ENCODE results near the gene BBS10. TPM values are rescaled to one million over a fixed set of nuclear protein-coding genes. Genes with fewer than 3 reads are reported as not detected.
A peak's percentile ranks its signal among the peaks of the same experiment; 100 is the strongest.

The BBS10 gene
- total and polyA plus RNA-seq, 2 of the 13 experiments (the other 11 are each of a cell fraction or from before 2014, with no cell fraction given), result 4.9 to 7.4 TPM

DNA sequence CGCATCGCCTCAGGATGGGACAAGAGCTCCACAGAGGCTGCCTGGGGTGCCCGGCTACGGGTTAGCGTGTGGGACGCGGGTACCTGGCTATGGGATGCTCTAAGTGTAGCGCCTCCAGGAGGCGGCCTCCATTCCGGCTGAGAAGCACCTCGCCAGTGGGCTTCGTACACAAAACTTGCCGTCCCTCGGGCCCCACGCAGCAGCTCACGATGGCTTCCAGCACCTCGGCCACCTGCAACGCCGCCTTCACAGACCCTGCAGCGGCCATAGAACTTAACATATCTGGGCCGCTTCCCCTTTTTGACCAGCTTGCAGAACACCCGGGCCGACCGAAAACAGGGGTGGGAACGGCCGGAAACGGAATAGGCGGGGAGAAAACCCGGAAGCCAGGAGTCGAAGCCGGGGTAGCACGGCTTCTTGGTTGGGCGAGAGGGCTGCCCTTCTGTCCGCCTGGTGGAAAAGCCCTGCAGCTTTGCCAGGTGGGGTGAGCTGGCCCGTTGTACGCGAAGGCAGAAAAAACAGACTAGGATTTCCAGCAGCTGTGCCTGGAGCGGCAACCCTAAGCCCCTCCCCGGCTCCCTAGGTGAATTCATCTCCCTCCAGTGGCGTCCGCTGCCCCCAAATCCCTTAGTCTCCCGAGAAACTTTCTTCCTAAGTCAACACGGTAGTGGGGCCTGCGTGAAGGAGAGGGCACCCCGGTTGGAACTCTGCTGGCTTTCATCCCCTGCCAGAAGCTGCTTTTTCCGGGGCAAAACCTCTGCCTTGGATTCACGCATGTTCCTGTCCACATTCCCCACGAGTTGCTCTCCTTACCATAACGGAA lies at the start of gene BBS10 (continued):
- peak; percentile 33 for TF ChIP-seq ZNF263 (CRISPR knock-in tag; IDR thresholded peaks at IDR 0.05)
- no peak for TF ChIP-seq PAWR (CRISPR knock-in tag; IDR thresholded peaks at IDR 0.05; ENCODE audit: borderline replicate concordance)
- TF ChIP-seq ZNF768 (CRISPR knock-in tag; IDR thresholded peaks at IDR 0.05), result peak; percentile 54; the same call in 1 of the 2 replicates
- TF ChIP-seq MTF2 (CRISPR knock-in tag; IDR thresholded peaks at IDR 0.05; ENCODE audit: borderline replicate concordance), result no peak
- TF ChIP-seq, protein P1, sequence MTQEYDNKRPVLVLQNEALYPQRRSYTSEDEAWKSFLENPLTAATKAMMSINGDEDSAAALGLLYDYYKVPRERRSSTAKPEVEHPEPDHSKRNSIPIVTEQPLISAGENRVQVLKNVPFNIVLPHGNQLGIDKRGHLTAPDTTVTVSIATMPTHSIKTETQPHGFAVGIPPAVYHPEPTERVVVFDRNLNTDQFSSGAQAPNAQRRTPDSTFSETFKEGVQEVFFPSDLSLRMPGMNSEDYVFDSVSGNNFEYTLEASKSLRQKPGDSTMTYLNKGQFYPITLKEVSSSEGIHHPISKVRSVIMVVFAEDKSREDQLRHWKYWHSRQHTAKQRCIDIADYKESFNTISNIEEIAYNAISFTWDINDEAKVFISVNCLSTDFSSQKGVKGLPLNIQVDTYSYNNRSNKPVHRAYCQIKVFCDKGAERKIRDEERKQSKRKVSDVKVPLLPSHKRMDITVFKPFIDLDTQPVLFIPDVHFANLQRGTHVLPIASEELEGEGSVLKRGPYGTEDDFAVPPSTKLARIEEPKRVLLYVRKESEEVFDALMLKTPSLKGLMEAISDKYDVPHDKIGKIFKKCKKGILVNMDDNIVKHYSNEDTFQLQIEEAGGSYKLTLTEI (CRISPR knock-in tag; conservative IDR thresholded peaks at IDR 0.05), result no peak
- TF ChIP-seq ZNF235 (CRISPR knock-in tag; IDR thresholded peaks at IDR 0.05; ENCODE audit: borderline replicate concordance), result no peak
- peak; percentile 92; the same call in 1 of the 2 replicates for TF ChIP-seq CAMTA2 (CRISPR knock-in tag; IDR thresholded peaks at IDR 0.05; ENCODE audit: borderline replicate concordance)
- no peak for TF ChIP-seq ZBTB38 (CRISPR knock-in tag; IDR thresholded peaks at IDR 0.05)
- TF ChIP-seq TMF1 (CRISPR knock-in tag; IDR thresholded peaks at IDR 0.05; ENCODE audit: low read depth), result no peak
- TF ChIP-seq CCAR2 (optimal IDR thresholded peaks at IDR 0.05; ENCODE audit: low read depth, low read length), result no peak
- peak; percentile 71 for TF ChIP-seq HOXA3 (CRISPR knock-in tag; IDR thresholded peaks at IDR 0.05)
- no peak for TF ChIP-seq JUNB (CRISPR knock-in tag; IDR thresholded peaks at IDR 0.05; ENCODE audit: borderline replicate concordance)
- TF ChIP-seq PREB (CRISPR knock-in tag; IDR thresholded peaks at IDR 0.05), result no peak
- peak; percentile 88 for TF ChIP-seq ASH2L (IDR thresholded peaks at IDR 0.05; ENCODE audit: insufficient read length, low read depth, low read length)
- no peak for TF ChIP-seq NR3C1 (CRISPR knock-in tag; IDR thresholded peaks at IDR 0.05)
- TF ChIP-seq, protein P2, sequence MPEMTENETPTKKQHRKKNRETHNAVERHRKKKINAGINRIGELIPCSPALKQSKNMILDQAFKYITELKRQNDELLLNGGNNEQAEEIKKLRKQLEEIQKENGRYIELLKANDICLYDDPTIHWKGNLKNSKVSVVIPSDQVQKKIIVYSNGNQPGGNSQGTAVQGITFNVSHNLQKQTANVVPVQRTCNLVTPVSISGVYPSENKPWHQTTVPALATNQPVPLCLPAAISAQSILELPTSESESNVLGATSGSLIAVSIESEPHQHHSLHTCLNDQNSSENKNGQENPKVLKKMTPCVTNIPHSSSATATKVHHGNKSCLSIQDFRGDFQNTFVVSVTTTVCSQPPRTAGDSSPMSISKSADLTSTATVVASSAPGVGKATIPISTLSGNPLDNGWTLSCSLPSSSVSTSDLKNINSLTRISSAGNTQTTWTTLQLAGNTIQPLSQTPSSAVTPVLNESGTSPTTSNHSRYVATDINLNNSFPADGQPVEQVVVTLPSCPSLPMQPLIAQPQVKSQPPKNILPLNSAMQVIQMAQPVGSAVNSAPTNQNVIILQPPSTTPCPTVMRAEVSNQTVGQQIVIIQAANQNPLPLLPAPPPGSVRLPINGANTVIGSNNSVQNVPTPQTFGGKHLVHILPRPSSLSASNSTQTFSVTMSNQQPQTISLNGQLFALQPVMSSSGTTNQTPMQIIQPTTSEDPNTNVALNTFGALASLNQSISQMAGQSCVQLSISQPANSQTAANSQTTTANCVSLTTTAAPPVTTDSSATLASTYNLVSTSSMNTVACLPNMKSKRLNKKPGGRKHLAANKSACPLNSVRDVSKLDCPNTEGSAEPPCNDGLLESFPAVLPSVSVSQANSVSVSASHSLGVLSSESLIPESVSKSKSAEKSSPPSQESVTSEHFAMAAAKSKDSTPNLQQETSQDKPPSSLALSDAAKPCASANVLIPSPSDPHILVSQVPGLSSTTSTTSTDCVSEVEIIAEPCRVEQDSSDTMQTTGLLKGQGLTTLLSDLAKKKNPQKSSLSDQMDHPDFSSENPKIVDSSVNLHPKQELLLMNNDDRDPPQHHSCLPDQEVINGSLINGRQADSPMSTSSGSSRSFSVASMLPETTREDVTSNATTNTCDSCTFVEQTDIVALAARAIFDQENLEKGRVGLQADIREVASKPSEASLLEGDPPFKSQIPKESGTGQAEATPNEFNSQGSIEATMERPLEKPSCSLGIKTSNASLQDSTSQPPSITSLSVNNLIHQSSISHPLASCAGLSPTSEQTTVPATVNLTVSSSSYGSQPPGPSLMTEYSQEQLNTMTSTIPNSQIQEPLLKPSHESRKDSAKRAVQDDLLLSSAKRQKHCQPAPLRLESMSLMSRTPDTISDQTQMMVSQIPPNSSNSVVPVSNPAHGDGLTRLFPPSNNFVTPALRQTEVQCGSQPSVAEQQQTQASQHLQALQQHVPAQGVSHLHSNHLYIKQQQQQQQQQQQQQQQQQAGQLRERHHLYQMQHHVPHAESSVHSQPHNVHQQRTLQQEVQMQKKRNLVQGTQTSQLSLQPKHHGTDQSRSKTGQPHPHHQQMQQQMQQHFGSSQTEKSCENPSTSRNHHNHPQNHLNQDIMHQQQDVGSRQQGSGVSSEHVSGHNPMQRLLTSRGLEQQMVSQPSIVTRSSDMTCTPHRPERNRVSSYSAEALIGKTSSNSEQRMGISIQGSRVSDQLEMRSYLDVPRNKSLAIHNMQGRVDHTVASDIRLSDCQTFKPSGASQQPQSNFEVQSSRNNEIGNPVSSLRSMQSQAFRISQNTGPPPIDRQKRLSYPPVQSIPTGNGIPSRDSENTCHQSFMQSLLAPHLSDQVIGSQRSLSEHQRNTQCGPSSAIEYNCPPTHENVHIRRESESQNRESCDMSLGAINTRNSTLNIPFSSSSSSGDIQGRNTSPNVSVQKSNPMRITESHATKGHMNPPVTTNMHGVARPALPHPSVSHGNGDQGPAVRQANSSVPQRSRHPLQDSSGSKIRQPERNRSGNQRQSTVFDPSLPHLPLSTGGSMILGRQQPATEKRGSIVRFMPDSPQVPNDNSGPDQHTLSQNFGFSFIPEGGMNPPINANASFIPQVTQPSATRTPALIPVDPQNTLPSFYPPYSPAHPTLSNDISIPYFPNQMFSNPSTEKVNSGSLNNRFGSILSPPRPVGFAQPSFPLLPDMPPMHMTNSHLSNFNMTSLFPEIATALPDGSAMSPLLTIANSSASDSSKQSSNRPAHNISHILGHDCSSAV (CRISPR knock-in tag; IDR thresholded peaks at IDR 0.05; ENCODE audit: borderline replicate concordance), result no peak
- no peak for TF ChIP-seq ZNF234 (CRISPR knock-in tag; conservative IDR thresholded peaks at IDR 0.05)
- peak; percentile 49 for TF ChIP-seq ZNF883 (CRISPR knock-in tag; IDR thresholded peaks at IDR 0.05; ENCODE audit: not compliant biosample characterization)

All from HepG2 (cell line).